ENCODE data around the gene DEFB127. TPM values are rescaled to one million over a fixed set of nuclear protein-coding genes. Genes with fewer than 3 reads are reported as not detected.
"Not testable (repeated sequence)": the region's sequence is repeated elsewhere in the genome, so short reads cannot be mapped to it uniquely, and the experiment has no call there.

Gene DEFB127
- total RNA-seq, 4 donors from 2014 or later: not detected

- no peaks in the 10 kb centered on the region for H3K36me3 ChIP-seq
- H3K4me3 ChIP-seq: no peak overlapping the region
- TF ChIP-seq EP300 (IDR thresholded peaks at IDR 0.05) (no peak), POLR2A (IDR thresholded peaks at IDR 0.05) (no peak), CTCF (IDR thresholded peaks at IDR 0.05) (no peak), POLR2AphosphoS5 (IDR thresholded peaks at IDR 0.05) (no peak)
- no peak for ATAC-seq
- no peak overlapping the region for H3K27ac ChIP-seq
- peaks cover 0 to 22% (median 0%) of the 10 kb centered on the region in 3 donors for H3K9me3 ChIP-seq
- WGBS, 2 donors (ENCODE audit: low coverage in 1 of 2): 63 to 71% methylated on average over 2 of the region's 2 CpGs
- H3K4me1 ChIP-seq: no peaks in the 10 kb centered on the region
- peaks cover 6% of the 10 kb centered on the region for H3K27me3 ChIP-seq
These were observed 30.5 kb downstream of the DEFB127 start for GRCh38 chr20:187733-188132.

GRCh38 chr20:189611-190010, 32.4 kb downstream of the DEFB127 start, which contains the start of gene DEFB128:
DEFB128 (minus strand) TSS chr20:189711; CDS start chr20:189623, 88 bp downstream.
- H3K27ac ChIP-seq: no peak within 1 kb of the TSS
- ATAC-seq: no peak
- no peak for TF ChIP-seq POLR2AphosphoS5 (IDR thresholded peaks at IDR 0.05)
- no peak for TF ChIP-seq POLR2A (IDR thresholded peaks at IDR 0.05)
- TF ChIP-seq EP300 (IDR thresholded peaks at IDR 0.05): no peak
- no peak for TF ChIP-seq CTCF (IDR thresholded peaks at IDR 0.05)
- H3K9me3 ChIP-seq: peaks cover 0 to 17% (median 0%) of the 10 kb centered on the region in 3 donors
- 57% methylated on average over 7 of the region's 7 CpGs; no CpG with 5 or more reads in 1 of the 2 donors for WGBS, 2 donors (ENCODE audit: low coverage in 1 of 2)
- no peaks in the 10 kb centered on the region for H3K36me3 ChIP-seq
- H3K4me1 ChIP-seq: no peaks in the 10 kb centered on the region
- H3K27me3 ChIP-seq: peaks cover 6% of the 10 kb centered on the region
- no peak within 1 kb of the TSS for H3K4me3 ChIP-seq

- no peak for TF ChIP-seq POLR2AphosphoS5 (IDR thresholded peaks at IDR 0.05)
- 67 to 88% methylated on average over 1 of the region's 1 CpG for WGBS, 2 donors (ENCODE audit: low coverage in 1 of 2)
- H3K27ac ChIP-seq: no peak overlapping the region
- no peaks in the 10 kb centered on the region for H3K9me3 ChIP-seq
- no peak overlapping the region for H3K4me3 ChIP-seq
- no peaks in the 10 kb centered on the region for H3K27me3 ChIP-seq
- ATAC-seq: no peak
- no peaks in the 10 kb centered on the region for H3K36me3 ChIP-seq
- H3K4me1 ChIP-seq: no peaks in the 10 kb centered on the region
These were observed 41.0 kb downstream of the DEFB127 start for GRCh38 chr20:198225-198624.

GRCh38 chr20:199996-200395, 42.7 kb downstream of the DEFB127 start:
- H3K9me3 ChIP-seq: no peaks in the 10 kb centered on the region
- no peaks in the 10 kb centered on the region for H3K27me3 ChIP-seq
- ATAC-seq: no peak
- 68 to 80% methylated on average over 1 to 3 of the region's 4 CpGs for WGBS, 2 donors (ENCODE audit: low coverage in 1 of 2)
- TF ChIP-seq POLR2AphosphoS5 (IDR thresholded peaks at IDR 0.05) (no peak), EP300 (IDR thresholded peaks at IDR 0.05) (no peak), CTCF (IDR thresholded peaks at IDR 0.05) (no peak), POLR2A (IDR thresholded peaks at IDR 0.05) (no peak)
- H3K4me3 ChIP-seq: no peak overlapping the region
- no peaks in the 10 kb centered on the region for H3K36me3 ChIP-seq
- H3K27ac ChIP-seq: no peak overlapping the region
- H3K4me1 ChIP-seq: no peaks in the 10 kb centered on the region

GRCh38 chr20:203630-204029, 46.4 kb downstream of the DEFB127 start:
- WGBS, 2 donors (ENCODE audit: low coverage in 1 of 2): 65 to 80% methylated on average over 2 to 3 of the region's 4 CpGs
- not testable (repeated sequence) for H3K36me3 ChIP-seq, H3K4me3 ChIP-seq, H3K4me1 ChIP-seq, ATAC-seq, H3K27me3 ChIP-seq, H3K27ac ChIP-seq, H3K9me3 ChIP-seq

Other genes with a start within 250 kb of the DEFB127 start
- not detected for gene DEFB125, start 69.8 kb upstream of the DEFB127 start, total RNA-seq
- not detected for gene DEFB126, start 14.9 kb upstream of the DEFB127 start, total RNA-seq
- gene DEFB128, start 32.3 kb downstream of the DEFB127 start, total RNA-seq: not detected
- gene DEFB129, start 69.8 kb downstream of the DEFB127 start, total RNA-seq: not detected
- gene DEFB132, start 100.3 kb downstream of the DEFB127 start, total RNA-seq: not detected
- 1 to 10 TPM in 2 of 4 donors, under 1 TPM in 2; 0.67 to 3.1 (median 1.3) TPM for gene C20orf96, start 133.3 kb downstream of the DEFB127 start, total RNA-seq
- gene ZCCHC3, start 140.1 kb downstream of the DEFB127 start, total RNA-seq: 10 to 100 TPM; 17.4 to 24.0 (median 21.4) TPM
- gene SOX12, start 168.1 kb downstream of the DEFB127 start, total RNA-seq: 1 to 10 TPM; 3.4 to 7.3 (median 5.9) TPM
- gene NRSN2, start 189.7 kb downstream of the DEFB127 start, total RNA-seq: 10 to 100 TPM; 25.3 to 51.6 (median 30.2) TPM
- gene TRIB3, start 223.3 kb downstream of the DEFB127 start, total RNA-seq: 1 to 10 TPM in 3 of 4 donors, under 1 TPM in 1; 0.31 to 5.6 (median 3.9) TPM

Measured in gastroesophageal sphincter (tissue), 4 donors.